GM23338 (cell line): ENCODE results near the gene XPR1. TPM values are rescaled to one million over a fixed set of nuclear protein-coding genes. Genes with fewer than 3 reads are reported as not detected.

ENCODE experiments used
- ATAC-seq: fragments of 200-7000 bp; cut with Tn5 transposase; 3 replicates; pipeline ENCODE4 v1.9.1; 2020
- DNase-seq: peaks from one replicate; pipeline ENCODE4 v3.0.0-alpha.2; 2015; ENCODE audit warnings: low spot score
- H2AFZ ChIP-seq: fragments of 200-600 bp; sonication (generic); 2 replicates; pipeline ENCODE4 v1.8.0; 2016; ENCODE audit warnings: antibody characterized with exemption, mild to moderate bottlenecking, moderate library complexity
- H3F3A ChIP-seq: fragments of 200-600 bp; sonication (generic); replicated peaks from 2 replicates; pipeline ENCODE4 v1.8.0; 2017; ENCODE audit warnings: antibody characterized with exemption, mixed run types, low read depth
- H3K27ac ChIP-seq: fragments of 200-600 bp; sonication (generic); 2 replicates; pipeline ENCODE4 v1.6.1; 2016; ENCODE audit warnings: low read depth
- H3K27me3 ChIP-seq: fragments of 200-600 bp; sonication (generic); 2 replicates; pipeline ENCODE4 v1.8.0; 2016; ENCODE audit warnings: mild to moderate bottlenecking, mixed run types, moderate library complexity; ENCODE audit not compliant: insufficient read depth
- H3K36me3 ChIP-seq: fragments of 200-600 bp; sonication (generic); 2 replicates; pipeline ENCODE4 v1.8.0; 2016; ENCODE audit warnings: mild to moderate bottlenecking; ENCODE audit not compliant: insufficient read depth
- H3K4me1 ChIP-seq: fragments of 200-600 bp; sonication (generic); 2 replicates; pipeline ENCODE4 v1.8.0; 2016; ENCODE audit warnings: mild to moderate bottlenecking, moderate library complexity; ENCODE audit not compliant: insufficient read depth
- H3K4me2 ChIP-seq: fragments of 200-600 bp; sonication (generic); 2 replicates; pipeline ENCODE4 v1.7.1; 2017; ENCODE audit warnings: mixed run types
- H3K4me3 ChIP-seq: fragments of 200-600 bp; sonication (generic); 2 replicates; pipeline ENCODE4 v1.6.1; 2016; ENCODE audit warnings: mixed run types
- H3K79me2 ChIP-seq: fragments of 200-600 bp; sonication (generic); replicated peaks from 2 replicates; pipeline ENCODE4 v1.8.0; 2017; ENCODE audit warnings: mild to moderate bottlenecking; ENCODE audit not compliant: insufficient read depth
- H3K9me2 ChIP-seq: fragments of 200-600 bp; sonication (generic); 2 replicates; pipeline ENCODE4 v1.8.0; 2017; ENCODE audit not compliant: insufficient read depth
- H4K20me1 ChIP-seq: fragments of 200-600 bp; sonication (generic); replicated peaks from 2 replicates; pipeline ENCODE4 v1.8.0; 2017; ENCODE audit warnings: mild to moderate bottlenecking; ENCODE audit not compliant: insufficient read depth
- H3K27ac Mint-ChIP-seq: 2 replicates; pipeline ENCODE4 v1.8.0; 2020; ENCODE audit warnings: inconsistent platforms, mild to moderate bottlenecking, moderate library complexity, mixed read lengths
- H3K27me3 Mint-ChIP-seq: 3 replicates; pipeline ENCODE4 v1.8.0; 2022; ENCODE audit warnings: low read depth, mild to moderate bottlenecking, moderate library complexity, mixed read lengths, inconsistent platforms; ENCODE audit not compliant: insufficient read depth, poor library complexity
- H3K36me3 Mint-ChIP-seq: 3 replicates; pipeline ENCODE4 v1.8.0; 2021; ENCODE audit warnings: low read depth, mild to moderate bottlenecking, inconsistent platforms, moderate library complexity, mixed read lengths
- H3K4me1 Mint-ChIP-seq: 3 replicates; pipeline ENCODE4 v1.8.0; 2020; ENCODE audit warnings: mild to moderate bottlenecking, inconsistent platforms, mixed read lengths
- H3K4me3 Mint-ChIP-seq: 3 replicates; pipeline ENCODE4 v1.8.0; 2021; ENCODE audit warnings: moderate library complexity, mild to moderate bottlenecking, inconsistent platforms, mixed read lengths
- H3K9me3 Mint-ChIP-seq: 3 replicates; pipeline ENCODE4 v1.8.0; 2020; ENCODE audit warnings: moderate library complexity, mild to moderate bottlenecking, inconsistent platforms, mixed read lengths
- CREB1 ChIP-seq: fragments of 250-450 bp; sonication (Bioruptor Pico); IDR thresholded peaks from 2 replicates; pipeline ENCODE4 v1.5.0; 2020; ENCODE audit warnings: low read depth, mild to moderate bottlenecking, moderate library complexity
- CTCF ChIP-seq, 2 experiments: fragments of 200-600 bp in 1 of 2; sonication (generic) in 1 of 2; conservative IDR thresholded peaks; 2 replicates each; pipeline versions ENCODE4 v1.5.1 to v1.6.1; 2016 to 2017; ENCODE audit warnings: antibody characterized with exemption in 2 of 2, low read depth in 2 of 2, mild to moderate bottlenecking in 2 of 2, moderate library complexity in 1 of 2
- ETS1 ChIP-seq: IDR thresholded peaks from 2 replicates; pipeline ENCODE4 v1.6.1; 2016; ENCODE audit warnings: antibody characterized with exemption
- EZH2 ChIP-seq: fragments of 200-600 bp; sonication (generic); IDR thresholded peaks from one replicate; pipeline ENCODE4 v1.8.0; 2017; ENCODE audit warnings: antibody characterized with exemption, mild to moderate bottlenecking, low read depth; ENCODE audit not compliant: unreplicated experiment
- JUNB ChIP-seq: IDR thresholded peaks from one replicate; pipeline ENCODE4 v1.6.1; 2016; ENCODE audit warnings: antibody characterized with exemption; ENCODE audit not compliant: unreplicated experiment
- NANOG ChIP-seq: IDR thresholded peaks from 2 replicates; pipeline ENCODE4 v1.6.1; 2016; ENCODE audit warnings: antibody characterized with exemption, borderline replicate concordance
- POLR2AphosphoS5 ChIP-seq: IDR thresholded peaks from 2 replicates; pipeline ENCODE4 v1.6.1; 2016; ENCODE audit warnings: antibody characterized with exemption, low read depth
- STAT1 ChIP-seq: IDR thresholded peaks from one replicate; pipeline ENCODE4 v1.6.1; 2016; ENCODE audit warnings: antibody characterized with exemption; ENCODE audit not compliant: unreplicated experiment
- ZNF331 ChIP-seq: fragments of 250-450 bp; sonication (Bioruptor Pico); IDR thresholded peaks from 2 replicates; pipeline ENCODE4 v1.5.0; 2020; ENCODE audit warnings: low read depth, mild to moderate bottlenecking, moderate library complexity
- ZNF462 ChIP-seq: fragments of 250-450 bp; sonication (Bioruptor Pico); IDR thresholded peaks from 2 replicates; pipeline ENCODE4 v1.5.0; 2020; ENCODE audit warnings: mild to moderate bottlenecking, moderate library complexity
- polyA plus RNA-seq: library from polyadenylated mRNA; unstranded; fragments of >200 nt; fragmentation: Nextera tagmentation; extraction: Ambion mirVana; gene quantifications from 2 replicates; pipeline ENCODE4 v1.2.1, GENCODE V29; 2016
- total RNA-seq: library from RNA; depleted of rRNA; stranded (reverse); fragments of >200 nt; shearing (Covaris generic); gene quantifications from 2 replicates; pipeline ENCODE4 v1.2.3, GENCODE V29; 2014

XPR1 gene
- total and polyA plus RNA-seq, 2 experiments from 2014 or later = 9.3 to 38.1 TPM

DNA sequence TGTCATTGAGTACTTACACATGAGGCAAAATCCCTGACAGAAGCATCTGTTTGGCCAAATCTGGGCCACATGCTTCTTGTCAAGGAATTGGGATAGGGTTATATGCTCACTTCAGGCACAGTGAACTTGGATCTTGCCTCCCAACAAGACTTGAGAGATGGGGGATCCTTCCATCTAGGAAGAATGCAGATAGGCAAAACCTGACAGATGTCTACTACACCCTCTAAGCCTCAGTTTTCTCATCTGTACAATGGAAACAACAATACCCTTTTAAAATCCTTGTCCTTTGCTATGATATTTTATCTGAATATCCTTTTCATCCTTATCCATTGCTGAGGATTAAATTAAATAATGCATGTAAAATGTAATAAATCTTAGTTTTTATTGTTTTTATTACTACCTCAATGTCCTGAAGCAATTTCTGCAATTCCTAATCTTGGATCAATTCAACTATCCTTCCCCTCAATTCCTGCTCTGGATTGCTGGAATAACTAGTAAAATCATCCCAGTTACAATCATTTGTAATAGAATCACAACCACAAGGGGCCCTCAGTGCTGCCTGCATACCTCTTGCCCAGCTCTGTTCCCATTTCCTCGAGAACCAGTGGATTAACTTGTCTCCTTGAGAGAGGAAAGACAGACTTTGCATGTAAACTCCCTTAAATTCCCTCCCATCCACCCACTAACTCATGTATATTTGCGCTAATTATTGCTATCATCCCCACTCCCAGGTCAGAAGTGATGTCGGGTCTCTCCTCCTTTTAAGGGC is 8.1 kb upstream of the XPR1 start:
- H4K20me1 ChIP-seq = no peaks in the 10 kb centered on the region
- Mint-ChIP-seq H3K4me1 (peaks cover 3% of the 10 kb centered on the region; the same call in 2 of the 3 replicates), H3K36me3 (no peaks in the 10 kb centered on the region), H3K9me3 (no peaks in the 10 kb centered on the region), H3K4me3 (no peak overlapping the region), H3K27me3 (peaks cover 3% of the 10 kb centered on the region), H3K27ac (peak overlapping the region; percentile 63; the same call in 1 of the 2 replicates)
- ATAC-seq = peak; percentile 90
- H3K27ac ChIP-seq = no peak overlapping the region
- DNase-seq = peak; percentile 80
- no peaks in the 10 kb centered on the region for H3K9me2 ChIP-seq
- no peaks in the 10 kb centered on the region for H3K27me3 ChIP-seq
- H3K36me3 ChIP-seq = no peaks in the 10 kb centered on the region
- TF ChIP-seq POLR2AphosphoS5 (no peak), CTCF (conservative IDR thresholded peaks at IDR 0.05; ENCODE audit: low read depth in 2 of 2) (peak; percentile 61 to 63)
- no peaks in the 10 kb centered on the region for H3K4me1 ChIP-seq
- H3F3A ChIP-seq = no peaks in the 10 kb centered on the region
- H3K4me2 ChIP-seq = no peak overlapping the region
- H2AFZ ChIP-seq = no peak overlapping the region
- no peaks in the 10 kb centered on the region for H3K79me2 ChIP-seq
- H3K4me3 ChIP-seq = no peak overlapping the region

GRCh38 chr1:180626711-180627110 is 5.1 kb upstream of the XPR1 start:
- Mint-ChIP-seq H3K27me3 (peaks cover 3% of the 10 kb centered on the region), H3K4me3 (no peak overlapping the region), H3K9me3 (no peaks in the 10 kb centered on the region), H3K4me1 (peaks cover 6% of the 10 kb centered on the region), H3K36me3 (no peaks in the 10 kb centered on the region), H3K27ac (no peak overlapping the region)
- TF ChIP-seq ZNF462 (CRISPR knock-in tag) (no peak), JUNB (no peak), ZNF331 (no peak), POLR2AphosphoS5 (no peak), STAT1 (no peak), CREB1 (no peak), EZH2 (no peak), NANOG (no peak), ETS1 (no peak)
- H3K36me3 ChIP-seq = no peaks in the 10 kb centered on the region
- H3K79me2 ChIP-seq = no peaks in the 10 kb centered on the region
- H3K27me3 ChIP-seq = no peaks in the 10 kb centered on the region
- H3K4me1 ChIP-seq = 0 out of 2 replicates have a peak, but pooled peaks cover 5% of the 10 kb centered on the region
- H3K4me3 ChIP-seq = no peak overlapping the region
- no peak for ATAC-seq
- H3K27ac ChIP-seq = no peak overlapping the region
- no peak overlapping the region for H3K4me2 ChIP-seq
- DNase-seq = no peak
- no peaks in the 10 kb centered on the region for H3F3A ChIP-seq
- no peaks in the 10 kb centered on the region for H3K9me2 ChIP-seq
- no peak overlapping the region for H2AFZ ChIP-seq
- H4K20me1 ChIP-seq = no peaks in the 10 kb centered on the region
